ENCODE results near the gene SEC24D.

The SEC24D gene

DNA sequence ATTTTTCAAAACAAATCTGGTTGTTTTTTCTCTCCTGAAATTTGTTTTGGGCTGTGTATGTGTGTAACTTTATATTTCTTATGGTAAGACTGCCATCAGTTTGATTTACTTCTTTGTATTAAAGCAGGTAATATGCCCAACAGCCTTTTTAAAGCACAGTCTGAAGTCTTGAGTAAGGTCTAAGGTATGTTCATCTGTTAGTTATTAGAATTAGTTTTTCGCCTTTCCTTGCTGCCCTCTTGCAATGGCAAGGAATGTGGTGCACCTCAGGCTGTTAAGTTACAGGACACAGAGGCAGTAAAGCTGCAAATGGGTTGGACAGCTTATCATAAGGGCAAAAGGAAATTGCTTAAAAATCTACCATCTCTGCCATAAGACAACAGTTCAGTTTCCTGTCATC lies 79.0 kb downstream of the SEC24D start:
- Histone ChIP-seq H3K9ac (ENCODE audit: low read length) (no peak overlapping the region), H3K4me2 (ENCODE audit: low read length) (no peak overlapping the region), H3K4me3 (ENCODE audit: low read depth, low read length, poor library complexity, severe bottlenecking) (no peak overlapping the region), H3K36me3 (ENCODE audit: insufficient read depth, low read length) (peaks cover 8% of the 10 kb centered on the region; the same call in 1 of the 2 replicates), H3K4me1 (ENCODE audit: insufficient read depth, low read length, severe bottlenecking) (peaks cover 38% of the 10 kb centered on the region), H3K27ac (ENCODE audit: low read depth, low read length, poor library complexity, severe bottlenecking) (no peak overlapping the region), H2AFZ (ENCODE audit: low read length) (no peak overlapping the region), H3K9me3 (ENCODE audit: low read length) (no peaks in the 10 kb centered on the region), H3K79me2 (ENCODE audit: insufficient read depth, low read length) (no peaks in the 10 kb centered on the region), H3K27me3 (ENCODE audit: insufficient read depth, low read length) (no peaks in the 10 kb centered on the region), H3F3A (ENCODE audit: insufficient read depth, low read length) (no peaks in the 10 kb centered on the region), H3K9me2 (ENCODE audit: low read depth, low read length) (no peaks in the 10 kb centered on the region), H4K20me1 (ENCODE audit: insufficient read depth, low read length) (no peaks in the 10 kb centered on the region)
- TF ChIP-seq, protein P1, sequence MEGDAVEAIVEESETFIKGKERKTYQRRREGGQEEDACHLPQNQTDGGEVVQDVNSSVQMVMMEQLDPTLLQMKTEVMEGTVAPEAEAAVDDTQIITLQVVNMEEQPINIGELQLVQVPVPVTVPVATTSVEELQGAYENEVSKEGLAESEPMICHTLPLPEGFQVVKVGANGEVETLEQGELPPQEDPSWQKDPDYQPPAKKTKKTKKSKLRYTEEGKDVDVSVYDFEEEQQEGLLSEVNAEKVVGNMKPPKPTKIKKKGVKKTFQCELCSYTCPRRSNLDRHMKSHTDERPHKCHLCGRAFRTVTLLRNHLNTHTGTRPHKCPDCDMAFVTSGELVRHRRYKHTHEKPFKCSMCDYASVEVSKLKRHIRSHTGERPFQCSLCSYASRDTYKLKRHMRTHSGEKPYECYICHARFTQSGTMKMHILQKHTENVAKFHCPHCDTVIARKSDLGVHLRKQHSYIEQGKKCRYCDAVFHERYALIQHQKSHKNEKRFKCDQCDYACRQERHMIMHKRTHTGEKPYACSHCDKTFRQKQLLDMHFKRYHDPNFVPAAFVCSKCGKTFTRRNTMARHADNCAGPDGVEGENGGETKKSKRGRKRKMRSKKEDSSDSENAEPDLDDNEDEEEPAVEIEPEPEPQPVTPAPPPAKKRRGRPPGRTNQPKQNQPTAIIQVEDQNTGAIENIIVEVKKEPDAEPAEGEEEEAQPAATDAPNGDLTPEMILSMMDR (IDR thresholded peaks at IDR 0.05; ENCODE audit: low read length): no peak
- no peak for TF ChIP-seq EZH2 (IDR thresholded peaks at IDR 0.05; ENCODE audit: borderline replicate concordance, low read length)

DNA sequence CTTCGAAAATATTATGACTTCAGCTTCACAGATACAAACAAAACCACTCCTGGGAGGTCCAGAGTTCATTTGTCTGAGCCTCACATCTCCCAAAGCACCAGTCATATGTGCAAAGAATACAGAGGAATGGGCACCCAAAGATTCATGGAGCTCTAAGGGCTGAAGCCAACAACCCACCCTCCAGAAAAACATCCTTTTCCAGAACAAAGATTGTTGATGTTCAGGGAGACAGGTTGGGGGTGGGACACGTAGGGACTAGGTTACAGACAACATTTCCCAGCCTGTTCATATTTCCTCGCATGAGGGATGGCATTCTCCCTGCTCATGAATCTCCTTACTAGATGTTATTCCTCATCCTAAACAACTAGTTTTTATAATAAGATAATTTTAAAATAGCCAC lies 79.5 kb downstream of the SEC24D start:
- H3K27me3 ChIP-seq (ENCODE audit: insufficient read depth, low read length): no peaks in the 10 kb centered on the region
- peaks cover 11% of the 10 kb centered on the region; the same call in 1 of the 2 replicates for H3K36me3 ChIP-seq (ENCODE audit: insufficient read depth, low read length)
- H3K9me3 ChIP-seq (ENCODE audit: low read length): no peaks in the 10 kb centered on the region
- no peaks in the 10 kb centered on the region for H3F3A ChIP-seq (ENCODE audit: insufficient read depth, low read length)
- no peak overlapping the region for H3K9ac ChIP-seq (ENCODE audit: low read length)
- H3K4me2 ChIP-seq (ENCODE audit: low read length): no peak overlapping the region
- no peaks in the 10 kb centered on the region for H3K79me2 ChIP-seq (ENCODE audit: insufficient read depth, low read length)
- no peak overlapping the region for H3K27ac ChIP-seq (ENCODE audit: low read depth, low read length, poor library complexity, severe bottlenecking)
- no peaks in the 10 kb centered on the region for H4K20me1 ChIP-seq (ENCODE audit: insufficient read depth, low read length)
- H3K4me3 ChIP-seq (ENCODE audit: low read depth, low read length, poor library complexity, severe bottlenecking): no peak overlapping the region
- TF ChIP-seq EZH2 (IDR thresholded peaks at IDR 0.05; ENCODE audit: borderline replicate concordance, low read length): no peak
- TF ChIP-seq, protein P1 (IDR thresholded peaks at IDR 0.05; ENCODE audit: low read length): no peak
- H3K4me1 ChIP-seq (ENCODE audit: insufficient read depth, low read length, severe bottlenecking): peaks cover 38% of the 10 kb centered on the region
- no peaks in the 10 kb centered on the region for H3K9me2 ChIP-seq (ENCODE audit: low read depth, low read length)
- no peak overlapping the region for H2AFZ ChIP-seq (ENCODE audit: low read length)

DNA sequence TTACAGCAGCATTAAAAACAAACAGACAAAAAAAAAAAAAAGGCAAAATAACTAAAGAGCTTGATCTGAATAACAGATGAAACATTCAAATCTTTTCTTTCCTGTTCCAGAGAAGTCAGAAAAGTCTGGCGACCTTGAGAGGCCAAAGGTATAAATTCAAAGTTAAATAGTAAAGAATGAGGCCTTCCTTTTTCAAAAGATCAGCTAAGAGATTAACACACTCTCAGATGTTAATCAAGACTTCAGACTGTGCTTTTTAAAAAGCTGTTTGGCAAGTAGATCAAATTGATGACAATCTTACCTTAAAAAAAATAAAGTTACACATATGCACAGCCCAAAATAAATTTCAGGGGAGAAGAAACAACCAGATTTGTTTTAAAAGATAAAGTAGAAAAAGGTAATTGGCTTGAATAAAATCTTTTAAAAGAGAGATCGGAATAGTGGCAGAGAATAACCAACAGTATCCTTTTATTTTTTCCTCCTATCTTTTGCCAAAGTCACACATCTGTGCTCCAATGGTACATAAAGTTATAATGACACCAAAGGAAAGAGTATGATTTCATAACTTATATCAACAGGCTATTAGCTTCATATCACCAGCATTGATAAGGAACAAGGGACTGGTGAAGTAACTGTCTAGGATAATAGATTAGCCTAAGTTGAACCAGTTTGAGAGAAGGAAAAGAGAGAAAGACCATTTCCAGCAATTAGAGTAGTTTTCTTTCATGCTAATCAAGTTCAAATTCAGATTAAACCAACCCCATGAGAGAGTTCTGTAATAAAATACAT lies 80.3 kb downstream of the SEC24D start:
- no peaks in the 10 kb centered on the region for H3K9me3 ChIP-seq (ENCODE audit: low read length)
- H3K4me1 ChIP-seq (ENCODE audit: insufficient read depth, low read length, severe bottlenecking): peaks cover 33% of the 10 kb centered on the region
- no peaks in the 10 kb centered on the region for H3K27me3 ChIP-seq (ENCODE audit: insufficient read depth, low read length)
- no peak overlapping the region for H3K9ac ChIP-seq (ENCODE audit: low read length)
- no peak overlapping the region for H3K4me3 ChIP-seq (ENCODE audit: low read depth, low read length, poor library complexity, severe bottlenecking)
- H3K4me2 ChIP-seq (ENCODE audit: low read length): no peak overlapping the region
- H3K79me2 ChIP-seq (ENCODE audit: insufficient read depth, low read length): no peaks in the 10 kb centered on the region
- H4K20me1 ChIP-seq (ENCODE audit: insufficient read depth, low read length): no peaks in the 10 kb centered on the region
- no peak overlapping the region for H3K27ac ChIP-seq (ENCODE audit: low read depth, low read length, poor library complexity, severe bottlenecking)
- no peaks in the 10 kb centered on the region for H3K9me2 ChIP-seq (ENCODE audit: low read depth, low read length)
- H2AFZ ChIP-seq (ENCODE audit: low read length): no peak overlapping the region
- TF ChIP-seq EZH2 (IDR thresholded peaks at IDR 0.05; ENCODE audit: borderline replicate concordance, low read length): no peak
- TF ChIP-seq, protein P1 (IDR thresholded peaks at IDR 0.05; ENCODE audit: low read length): no peak
- H3F3A ChIP-seq (ENCODE audit: insufficient read depth, low read length): no peaks in the 10 kb centered on the region
- H3K36me3 ChIP-seq (ENCODE audit: insufficient read depth, low read length): peaks cover 11% of the 10 kb centered on the region; the same call in 1 of the 2 replicates
